ENCODE data around the gene SPINT3.

DNA sequence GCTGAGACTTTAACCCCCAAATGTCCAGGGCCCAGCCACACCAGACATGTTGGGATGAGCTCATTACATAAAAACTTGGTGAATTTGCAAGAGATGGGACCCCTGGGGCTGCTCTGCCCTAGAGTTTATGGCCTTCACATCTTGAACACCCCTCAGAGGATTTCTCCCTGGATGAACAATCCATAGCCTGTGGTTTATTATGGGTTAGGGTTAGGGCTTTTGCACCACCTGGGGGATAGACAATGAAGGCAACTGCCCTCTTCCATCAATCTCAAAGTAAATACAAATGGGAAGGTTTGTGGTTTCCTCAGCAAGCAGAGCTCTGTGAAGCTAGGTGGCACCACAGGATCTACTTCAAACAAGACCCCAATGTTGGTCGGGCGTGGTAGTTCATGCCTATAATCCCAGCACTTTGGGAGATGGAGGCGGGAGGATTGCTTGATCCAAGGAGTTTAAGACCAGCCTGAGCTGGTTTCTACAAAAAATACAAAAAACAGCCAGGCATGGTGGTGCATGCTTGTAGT lies 17.4 kb downstream of the SPINT3 start:
- TF ChIP-seq, protein P1, sequence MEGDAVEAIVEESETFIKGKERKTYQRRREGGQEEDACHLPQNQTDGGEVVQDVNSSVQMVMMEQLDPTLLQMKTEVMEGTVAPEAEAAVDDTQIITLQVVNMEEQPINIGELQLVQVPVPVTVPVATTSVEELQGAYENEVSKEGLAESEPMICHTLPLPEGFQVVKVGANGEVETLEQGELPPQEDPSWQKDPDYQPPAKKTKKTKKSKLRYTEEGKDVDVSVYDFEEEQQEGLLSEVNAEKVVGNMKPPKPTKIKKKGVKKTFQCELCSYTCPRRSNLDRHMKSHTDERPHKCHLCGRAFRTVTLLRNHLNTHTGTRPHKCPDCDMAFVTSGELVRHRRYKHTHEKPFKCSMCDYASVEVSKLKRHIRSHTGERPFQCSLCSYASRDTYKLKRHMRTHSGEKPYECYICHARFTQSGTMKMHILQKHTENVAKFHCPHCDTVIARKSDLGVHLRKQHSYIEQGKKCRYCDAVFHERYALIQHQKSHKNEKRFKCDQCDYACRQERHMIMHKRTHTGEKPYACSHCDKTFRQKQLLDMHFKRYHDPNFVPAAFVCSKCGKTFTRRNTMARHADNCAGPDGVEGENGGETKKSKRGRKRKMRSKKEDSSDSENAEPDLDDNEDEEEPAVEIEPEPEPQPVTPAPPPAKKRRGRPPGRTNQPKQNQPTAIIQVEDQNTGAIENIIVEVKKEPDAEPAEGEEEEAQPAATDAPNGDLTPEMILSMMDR (IDR thresholded peaks at IDR 0.05), result no peak
- TF ChIP-seq POLR2AphosphoS5 (IDR thresholded peaks at IDR 0.05), result no peak

Measured in esophagus muscularis mucosa (tissue), 3 donors.